RCC 7860 (cell line): ENCODE results near the gene DMRTB1.

ENCODE experiments used
- DNase-seq: peaks from one replicate; pipeline ENCODE4 v3.0.0-alpha.2; 2015; ENCODE audit warnings: low spot score
- FAIRE-seq: peaks from 2 replicates; lab custom pipeline; 2012; peaks lifted over from hg19 to GRCh38; lab: Jason Lieb, UNC

Gene DMRTB1

DNA sequence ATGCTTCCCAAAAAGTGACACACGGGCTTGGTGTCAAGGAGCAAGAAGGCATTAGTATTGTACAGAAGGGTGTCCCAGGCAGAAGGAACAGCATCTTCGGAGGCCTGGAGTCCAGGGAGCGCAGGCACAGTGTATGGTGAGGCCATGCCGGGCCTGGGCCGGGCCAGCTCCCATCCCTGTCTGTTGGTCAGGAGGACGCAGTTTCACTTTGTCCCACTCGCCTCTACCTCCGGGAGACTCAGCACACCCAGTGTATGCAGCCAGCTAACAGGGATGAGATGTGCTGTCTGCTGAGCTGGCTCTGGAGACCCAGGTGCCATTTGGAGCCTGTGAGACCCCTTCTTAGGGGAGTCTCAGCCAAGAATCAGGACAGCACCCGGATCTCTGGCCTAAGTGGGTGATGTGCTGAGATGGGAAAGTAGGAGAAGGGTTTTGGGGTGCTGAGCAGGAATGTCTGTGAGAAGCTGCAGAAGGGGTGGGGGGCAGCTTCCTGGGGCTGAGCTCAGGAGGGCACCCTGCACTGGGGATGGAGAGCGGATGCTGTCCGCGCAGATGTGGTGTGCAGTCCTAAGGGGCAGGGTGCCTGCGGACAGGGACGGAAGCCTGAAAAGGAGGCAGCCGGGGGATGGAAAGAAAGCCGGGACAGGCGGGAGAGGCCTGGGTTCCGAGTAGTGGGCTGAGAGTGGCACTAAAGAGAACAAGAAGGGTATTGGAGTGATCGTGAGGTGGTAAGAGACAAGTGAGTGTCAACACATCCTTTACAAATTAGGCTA, 25.7 kb downstream of the DMRTB1 start:
- FAIRE-seq (no peak), DNase-seq (no peak)

GRCh38 chr1:53485478-53486394, 26.5 kb downstream of the DMRTB1 start:
- FAIRE-seq (peak; percentile 10), DNase-seq (peak; percentile 64)

- no peak for DNase-seq
- no peak for FAIRE-seq
These were observed 27.3 kb downstream of the DMRTB1 start for GRCh38 chr1:53486395-53487026.

DNA sequence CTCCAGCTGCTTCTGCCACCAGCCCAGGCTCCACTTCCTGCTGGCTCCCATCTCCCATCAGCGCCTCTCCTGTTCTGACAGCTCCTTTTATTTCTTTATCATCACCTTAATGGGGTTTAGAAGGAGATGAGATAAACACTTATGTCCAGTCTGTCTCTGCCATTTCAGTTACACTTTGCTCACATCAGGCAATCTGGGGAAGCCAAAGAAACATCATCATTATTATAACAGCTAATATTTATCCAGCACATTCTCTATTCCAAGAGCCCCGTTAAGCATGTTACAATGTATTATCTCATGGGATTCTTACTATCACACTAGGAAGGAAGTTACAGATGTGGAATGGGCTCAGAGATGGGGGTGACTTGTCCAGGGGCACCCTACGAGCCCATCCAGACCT, 31.2 kb downstream of the DMRTB1 start:
- FAIRE-seq = no peak
- DNase-seq = no peak

GRCh38 chr1:53495633-53496345, 36.6 kb downstream of the DMRTB1 start:
- DNase-seq (no peak), FAIRE-seq (no peak)

GRCh38 chr1:53498555-53499131, 39.4 kb downstream of the DMRTB1 start:
- FAIRE-seq = no peak

DNA sequence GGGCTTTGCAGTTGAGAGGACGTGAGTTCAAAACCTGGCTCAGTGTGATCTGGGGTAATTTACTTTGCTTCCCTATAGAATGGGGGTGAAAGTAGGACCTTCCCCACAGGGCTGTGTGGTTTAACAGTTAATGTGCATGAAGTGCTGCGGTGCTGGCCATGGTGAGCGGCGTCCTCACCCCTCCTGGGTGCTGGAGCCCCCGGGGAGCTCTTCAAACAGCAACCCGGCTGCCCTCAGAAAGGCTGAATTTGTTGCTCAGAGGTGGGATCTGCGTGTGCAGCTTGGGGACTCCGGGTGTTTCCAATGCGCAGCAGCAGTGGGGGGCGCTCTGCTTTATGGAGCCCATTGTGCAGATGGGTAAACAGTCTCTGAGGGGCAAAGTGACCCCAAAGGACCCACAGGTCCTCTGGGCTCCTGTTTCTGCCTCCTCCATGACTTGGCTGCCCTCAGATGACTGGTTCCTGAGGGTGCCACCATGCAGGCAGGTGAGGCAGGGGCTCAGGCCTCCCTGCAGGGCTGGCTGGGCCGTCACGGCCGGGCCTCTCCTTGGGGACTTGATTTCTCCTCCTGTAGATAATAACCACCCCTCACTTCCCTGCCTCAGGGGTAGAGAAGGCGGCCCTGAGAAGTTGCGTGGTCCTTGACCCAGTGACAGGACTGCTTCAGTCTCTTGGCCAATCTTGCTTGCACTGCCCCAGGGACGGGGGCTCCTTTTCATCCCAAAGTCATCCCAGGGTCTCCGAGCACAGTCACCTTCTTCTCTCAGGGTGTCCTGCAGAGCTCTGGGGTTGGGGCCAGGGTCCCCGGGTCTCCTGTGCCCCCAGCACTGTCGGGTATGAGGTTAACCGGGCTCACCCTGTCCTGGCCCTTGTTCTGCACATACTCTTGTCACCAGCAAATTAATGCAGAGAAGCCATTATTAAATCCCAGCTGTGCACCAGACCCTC, 40.3 kb downstream of the DMRTB1 start:
- DNase-seq = no peak
- no peak for FAIRE-seq

More at GRCh38 chr1:53498555-53499131, 39.4 kb downstream of the DMRTB1 start:
- DNase-seq = no peak

GRCh38 chr1:53500204-53501064, 41.2 kb downstream of the DMRTB1 start:
- FAIRE-seq = no peak
- DNase-seq = no peak

DNA sequence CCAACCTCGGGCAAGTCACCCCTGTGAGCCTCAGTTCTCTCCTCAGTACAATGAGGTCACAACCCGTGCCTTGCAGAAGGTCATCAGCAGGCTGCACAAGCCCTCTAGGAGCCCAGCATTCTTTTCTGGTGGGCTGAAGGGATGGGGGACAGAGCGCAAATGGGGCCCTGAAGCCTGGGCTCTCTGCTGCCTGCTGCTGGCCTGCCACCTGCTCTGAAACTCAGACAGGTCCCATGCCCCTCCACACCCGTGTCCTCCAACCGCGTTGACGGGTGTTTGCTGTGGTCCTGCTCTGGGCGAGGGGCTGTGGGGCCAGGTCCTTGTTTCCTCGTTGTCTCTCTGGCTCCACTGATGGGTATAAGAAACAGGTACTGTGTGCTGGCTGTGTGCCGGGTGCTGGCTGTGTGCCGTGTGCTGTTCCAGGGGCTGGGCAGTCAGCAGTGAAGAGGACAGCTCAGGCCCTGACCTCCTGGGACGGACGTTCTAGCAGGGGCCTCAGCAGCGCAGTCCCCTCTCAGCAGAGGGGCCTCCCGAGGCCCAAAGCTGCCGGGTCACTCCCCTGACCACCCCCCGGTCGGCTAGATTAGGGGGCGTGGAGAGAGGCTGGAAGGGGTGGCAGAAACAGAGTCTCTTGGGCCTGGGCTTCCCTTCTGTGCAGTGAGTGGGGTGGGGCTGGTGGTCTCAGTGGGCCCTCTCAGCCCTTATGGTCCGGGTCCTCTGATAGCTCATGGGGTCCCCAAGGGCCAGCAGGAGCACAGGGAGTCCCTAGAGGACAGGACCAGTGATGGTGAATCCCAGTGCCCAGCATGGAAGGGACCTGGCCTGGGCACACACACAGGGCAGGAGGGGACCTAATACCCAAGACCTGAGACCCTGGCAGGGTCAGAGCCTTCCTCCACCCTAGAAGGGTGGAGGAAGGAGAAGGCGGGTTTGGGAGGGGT, 42.1 kb downstream of the DMRTB1 start:
- no peak for FAIRE-seq

DNA sequence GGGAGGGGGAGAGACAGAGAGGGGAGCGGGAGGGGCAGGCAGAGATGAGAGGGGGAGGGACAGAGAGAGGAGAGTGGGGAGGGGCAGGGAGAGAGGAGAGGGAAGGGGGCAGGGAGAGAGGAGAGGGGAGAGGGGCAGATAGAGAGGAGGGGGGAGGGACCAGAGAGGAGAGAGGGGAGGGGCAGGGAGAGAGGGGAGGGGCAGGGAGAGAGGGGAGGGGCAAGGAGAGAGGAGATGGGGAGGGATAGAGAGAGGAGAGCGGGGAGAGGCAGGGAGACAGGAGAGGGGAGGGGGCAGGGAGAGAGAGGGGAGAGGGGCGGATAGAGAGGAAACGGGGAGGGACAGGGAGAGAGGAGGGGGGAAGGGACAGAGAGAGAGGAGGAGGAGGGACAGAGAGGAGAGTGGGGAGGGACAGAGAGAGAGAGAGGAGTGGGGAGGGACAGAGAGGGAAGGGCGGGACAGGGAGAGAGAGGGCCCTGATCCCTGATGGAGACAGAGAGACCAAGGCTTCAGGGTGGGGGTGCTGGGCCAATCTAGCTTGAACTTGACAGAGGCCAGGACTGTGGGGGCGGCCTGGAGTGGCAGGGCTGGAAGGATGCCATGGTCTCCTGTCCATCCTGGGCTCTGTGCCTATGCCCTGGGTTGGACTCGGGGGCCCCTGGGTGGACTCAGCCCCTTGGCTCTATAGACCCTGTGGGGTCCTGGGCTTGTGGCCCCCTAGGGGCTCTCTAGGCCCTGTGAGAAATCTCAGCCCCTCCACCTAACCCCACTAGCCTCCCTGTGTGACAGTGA, 43.6 kb downstream of the DMRTB1 start:
- no peak for FAIRE-seq
- DNase-seq = no peak

More for the DNA sequence above, 42.1 kb downstream of the DMRTB1 start:
- no peak for DNase-seq

DNA sequence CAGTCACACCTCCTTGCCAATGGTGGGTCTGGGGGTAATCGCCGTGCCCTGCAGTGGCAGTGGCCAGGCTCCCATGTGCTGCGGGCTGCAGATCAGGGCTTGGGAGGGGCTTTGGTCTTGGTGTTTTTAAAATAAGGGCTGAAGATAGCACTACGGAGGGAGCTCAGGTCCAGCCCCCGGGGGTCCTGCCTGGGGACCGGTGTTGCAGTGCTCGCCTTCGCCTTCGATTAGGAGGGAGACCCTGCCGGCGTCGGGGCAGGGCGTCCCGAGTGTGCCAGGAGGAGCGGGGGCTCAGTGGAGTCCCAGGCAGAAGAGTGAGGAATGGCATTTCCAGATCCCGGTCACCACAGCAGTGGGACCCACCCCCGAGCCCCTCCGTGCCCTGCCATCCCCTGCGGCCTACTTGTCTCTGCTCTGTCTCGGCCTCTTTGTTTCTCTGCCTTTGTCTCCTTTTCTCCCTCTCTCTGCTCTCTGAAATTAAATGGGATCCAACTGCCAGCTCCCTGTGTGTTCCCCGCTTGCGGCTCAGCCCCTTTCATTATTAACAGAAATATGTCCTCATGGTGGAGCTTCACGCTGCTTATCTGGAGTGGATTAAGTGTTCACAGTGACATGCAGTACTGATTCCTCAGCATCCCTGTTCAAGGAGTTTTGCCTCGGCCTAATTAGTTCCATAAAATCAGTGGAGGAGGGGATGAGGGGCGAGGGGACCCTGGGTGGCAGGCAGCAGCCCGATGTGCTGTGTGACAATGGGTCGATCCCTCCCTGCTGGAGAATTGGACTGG, 44.4 kb downstream of the DMRTB1 start:
- FAIRE-seq = no peak
- no peak for DNase-seq

- FAIRE-seq = no peak
These were observed 45.7 kb downstream of the DMRTB1 start for GRCh38 chr1:53504901-53505300.

GRCh38 chr1:53505401-53505800, 46.2 kb downstream of the DMRTB1 start:
- DNase-seq (no peak), FAIRE-seq (no peak)

More at GRCh38 chr1:53504901-53505300, 45.7 kb downstream of the DMRTB1 start:
- no peak for DNase-seq

- no peak for DNase-seq
These were observed 46.7 kb downstream of the DMRTB1 start for GRCh38 chr1:53505891-53506290.

GRCh38 chr1:53506355-53507050, 47.3 kb downstream of the DMRTB1 start:
- DNase-seq (no peak), FAIRE-seq (no peak)

More at GRCh38 chr1:53505891-53506290, 46.7 kb downstream of the DMRTB1 start:
- FAIRE-seq = no peak
